ENCODE measurements around the gene ATXN1.

ATXN1 gene

GRCh38 chr6:16374016-16374415, 387.2 kb downstream of the ATXN1 start:
- Histone ChIP-seq H3K9me3 (no peaks in the 10 kb centered on the region), H3K4me3 (no peak overlapping the region), H3K27me3 (no peaks in the 10 kb centered on the region), H3K36me3 (no peaks in the 10 kb centered on the region), H3K27ac (no peak overlapping the region), H4K20me1 (no peaks in the 10 kb centered on the region), H3K9ac (no peak overlapping the region), H3K4me1 (no peaks in the 10 kb centered on the region), H3K4me2 (no peak overlapping the region)
- no peak for TF ChIP-seq Cebpa-rat (IDR thresholded peaks at IDR 0.05)

GRCh38 chr6:16372029-16372776, 389.1 kb downstream of the ATXN1 start:
- no peak overlapping the region for H3K4me2 ChIP-seq
- no peaks in the 10 kb centered on the region for H3K36me3 ChIP-seq
- no peak for TF ChIP-seq Cebpa-rat (IDR thresholded peaks at IDR 0.05)
- H3K27me3 ChIP-seq: no peaks in the 10 kb centered on the region
- no peak overlapping the region for H3K9ac ChIP-seq
- no peaks in the 10 kb centered on the region for H3K9me3 ChIP-seq
- H3K4me3 ChIP-seq: no peak overlapping the region
- H3K4me1 ChIP-seq: no peaks in the 10 kb centered on the region
- no peak overlapping the region for H3K27ac ChIP-seq
- H4K20me1 ChIP-seq: no peaks in the 10 kb centered on the region

DNA sequence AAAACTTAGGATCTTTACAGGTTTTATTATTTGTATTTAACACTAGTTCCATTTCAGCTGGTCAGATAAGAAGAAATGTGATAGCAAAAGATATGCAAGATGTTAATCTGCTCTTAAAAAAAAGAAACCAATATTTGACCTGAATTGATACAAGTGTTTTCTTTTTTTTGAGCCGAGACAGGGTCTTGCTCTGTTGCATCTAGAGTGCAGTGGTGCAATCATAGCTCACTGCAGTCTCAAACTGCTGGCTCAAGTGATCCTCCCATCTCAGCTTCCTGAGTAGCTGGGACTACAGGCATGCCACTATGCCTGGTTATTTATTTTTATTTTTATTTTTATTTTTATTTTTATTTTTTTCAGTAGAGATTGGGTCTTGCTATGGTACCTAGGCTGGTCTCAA, 389.9 kb downstream of the ATXN1 start:
- H3K9me3 ChIP-seq: no peaks in the 10 kb centered on the region
- no peak overlapping the region for H3K27ac ChIP-seq
- no peak overlapping the region for H3K9ac ChIP-seq
- no peak overlapping the region for H3K4me3 ChIP-seq
- H3K27me3 ChIP-seq: no peaks in the 10 kb centered on the region
- H3K4me2 ChIP-seq: no peak overlapping the region
- no peaks in the 10 kb centered on the region for H3K36me3 ChIP-seq
- H3K4me1 ChIP-seq: no peaks in the 10 kb centered on the region
- no peak for TF ChIP-seq Cebpa-rat (IDR thresholded peaks at IDR 0.05)
- H4K20me1 ChIP-seq: no peaks in the 10 kb centered on the region

- no peaks in the 10 kb centered on the region for H4K20me1 ChIP-seq
- no peak overlapping the region for H3K9ac ChIP-seq
- no peak overlapping the region for H3K4me2 ChIP-seq
- no peak overlapping the region for H3K27ac ChIP-seq
- H3K4me3 ChIP-seq: no peak overlapping the region
- TF ChIP-seq Cebpa-rat (IDR thresholded peaks at IDR 0.05): no peak
- no peaks in the 10 kb centered on the region for H3K9me3 ChIP-seq
- H3K4me1 ChIP-seq: no peaks in the 10 kb centered on the region
- H3K36me3 ChIP-seq: no peaks in the 10 kb centered on the region
- no peaks in the 10 kb centered on the region for H3K27me3 ChIP-seq
Measured at GRCh38 chr6:16370943-16371342, 390.3 kb downstream of the ATXN1 start.

- Histone ChIP-seq H3K27me3 (no peaks in the 10 kb centered on the region), H3K9ac (no peak overlapping the region), H3K9me3 (no peaks in the 10 kb centered on the region), H4K20me1 (no peaks in the 10 kb centered on the region), H3K36me3 (no peaks in the 10 kb centered on the region), H3K4me2 (no peak overlapping the region), H3K4me3 (no peak overlapping the region), H3K27ac (no peak overlapping the region), H3K4me1 (no peaks in the 10 kb centered on the region)
- TF ChIP-seq Cebpa-rat (IDR thresholded peaks at IDR 0.05): no peak
Measured at GRCh38 chr6:16369989-16370388, 391.3 kb downstream of the ATXN1 start.

GRCh38 chr6:16369140-16369745, 392.0 kb downstream of the ATXN1 start:
- Histone ChIP-seq H3K27ac (no peak overlapping the region), H3K4me1 (no peaks in the 10 kb centered on the region), H4K20me1 (no peaks in the 10 kb centered on the region), H3K9ac (no peak overlapping the region), H3K4me2 (no peak overlapping the region), H3K4me3 (no peak overlapping the region), H3K27me3 (no peaks in the 10 kb centered on the region), H3K9me3 (no peaks in the 10 kb centered on the region), H3K36me3 (no peaks in the 10 kb centered on the region)
- no peak for TF ChIP-seq Cebpa-rat (IDR thresholded peaks at IDR 0.05)

- H4K20me1 ChIP-seq: no peaks in the 10 kb centered on the region
- H3K27me3 ChIP-seq: no peaks in the 10 kb centered on the region
- H3K4me2 ChIP-seq: no peak overlapping the region
- no peaks in the 10 kb centered on the region for H3K36me3 ChIP-seq
- TF ChIP-seq Cebpa-rat (IDR thresholded peaks at IDR 0.05): no peak
- no peak overlapping the region for H3K9ac ChIP-seq
- H3K4me1 ChIP-seq: no peaks in the 10 kb centered on the region
- H3K9me3 ChIP-seq: no peaks in the 10 kb centered on the region
- no peak overlapping the region for H3K27ac ChIP-seq
- H3K4me3 ChIP-seq: no peak overlapping the region
Measured at GRCh38 chr6:16367571-16367970, 393.7 kb downstream of the ATXN1 start.

DNA sequence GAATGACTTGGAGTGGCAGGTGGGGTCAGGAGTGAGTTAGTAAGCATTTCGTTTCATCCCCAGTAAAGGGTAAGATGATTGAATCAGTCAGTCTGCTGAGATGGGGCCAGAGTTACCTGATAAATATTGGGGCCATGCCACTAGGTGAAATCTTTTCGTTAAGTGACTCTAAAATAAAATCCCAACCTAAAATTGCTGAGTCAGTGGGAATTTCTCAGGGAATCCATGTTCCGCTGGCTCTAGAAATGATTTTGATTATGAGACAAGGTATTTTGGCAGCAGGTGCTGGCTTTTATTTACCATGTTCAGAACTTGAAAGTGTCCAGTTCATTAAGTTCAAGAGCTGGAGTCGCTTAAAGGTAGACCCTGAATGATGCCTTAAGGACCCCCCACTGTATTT, 397.5 kb downstream of the ATXN1 start:
- H3K9ac ChIP-seq: no peak overlapping the region
- H3K4me1 ChIP-seq: no peaks in the 10 kb centered on the region
- H3K4me2 ChIP-seq: no peak overlapping the region
- H3K27me3 ChIP-seq: no peaks in the 10 kb centered on the region
- no peaks in the 10 kb centered on the region for H3K9me3 ChIP-seq
- H3K4me3 ChIP-seq: no peak overlapping the region
- no peak overlapping the region for H3K27ac ChIP-seq
- TF ChIP-seq Cebpa-rat (IDR thresholded peaks at IDR 0.05): no peak
- no peaks in the 10 kb centered on the region for H3K36me3 ChIP-seq
- H4K20me1 ChIP-seq: no peaks in the 10 kb centered on the region

GRCh38 chr6:16362819-16363589, 398.3 kb downstream of the ATXN1 start:
- Histone ChIP-seq H3K4me2 (no peak overlapping the region), H3K27me3 (no peaks in the 10 kb centered on the region), H3K4me3 (no peak overlapping the region), H3K9me3 (no peaks in the 10 kb centered on the region), H3K27ac (no peak overlapping the region), H3K9ac (no peak overlapping the region), H3K36me3 (no peaks in the 10 kb centered on the region), H3K4me1 (no peaks in the 10 kb centered on the region), H4K20me1 (no peaks in the 10 kb centered on the region)
- TF ChIP-seq Cebpa-rat (IDR thresholded peaks at IDR 0.05): no peak

DNA sequence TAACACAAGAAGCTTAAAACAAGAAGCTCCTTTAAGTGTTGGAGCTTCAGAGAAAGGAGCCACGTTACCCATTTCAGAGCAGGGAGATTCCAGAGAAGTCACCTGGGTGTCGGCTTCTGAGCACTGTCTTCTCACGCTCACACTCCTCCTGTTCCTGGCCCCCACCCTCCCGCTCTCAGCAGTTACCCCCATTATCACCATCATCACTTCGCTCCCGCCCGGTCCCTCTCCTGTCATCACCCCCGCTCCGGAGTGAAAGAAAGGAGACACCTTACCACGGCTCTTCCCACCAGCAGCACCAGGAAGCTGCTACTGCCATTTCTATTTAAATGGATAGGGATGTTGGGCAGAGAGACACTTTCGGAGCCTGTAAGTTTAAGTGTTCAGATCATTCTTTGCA, 399.0 kb downstream of the ATXN1 start:
- H4K20me1 ChIP-seq: no peaks in the 10 kb centered on the region
- no peak overlapping the region for H3K4me2 ChIP-seq
- H3K36me3 ChIP-seq: no peaks in the 10 kb centered on the region
- H3K9me3 ChIP-seq: no peaks in the 10 kb centered on the region
- H3K9ac ChIP-seq: no peak overlapping the region
- TF ChIP-seq Cebpa-rat (IDR thresholded peaks at IDR 0.05): no peak
- no peak overlapping the region for H3K27ac ChIP-seq
- no peaks in the 10 kb centered on the region for H3K27me3 ChIP-seq
- no peaks in the 10 kb centered on the region for H3K4me1 ChIP-seq
- no peak overlapping the region for H3K4me3 ChIP-seq

Measured in BLaER1 (cell line).